HepG2 (cell line): ENCODE results near the gene SLC16A9. TPM values are rescaled to one million over a fixed set of nuclear protein-coding genes. Genes with fewer than 3 reads are reported as not detected.

Source experiments
- DRAP1 ChIP-seq: IDR thresholded peaks from 2 replicates; pipeline ENCODE4 v1.6.1; 2016; ENCODE audit warnings: missing genetic modification reagents, missing compliant biosample characterization
- MXI1 ChIP-seq: IDR thresholded peaks from 3 replicates; pipeline ENCODE4 v1.6.1; 2012; ENCODE audit warnings: low read depth, low read length, inconsistent platforms, borderline replicate concordance
- NPAS2 ChIP-seq: sonication (generic); formaldehyde crosslinking; IDR thresholded peaks from 2 replicates; pipeline ENCODE4 v1.8.0; 2022; ENCODE audit warnings: mild to moderate bottlenecking, missing genetic modification reagents, borderline replicate concordance
- SNAPC4 ChIP-seq: sonication (generic); formaldehyde crosslinking; IDR thresholded peaks from 2 replicates; pipeline ENCODE4 v1.4.0; 2020; ENCODE audit warnings: mild to moderate bottlenecking, missing genetic modification reagents
- STAT5B ChIP-seq: sonication (generic); formaldehyde crosslinking; IDR thresholded peaks from 2 replicates; pipeline ENCODE4 v1.4.0; 2020; ENCODE audit warnings: missing genetic modification reagents
- STAT6 ChIP-seq: sonication (generic); formaldehyde crosslinking; IDR thresholded peaks from 2 replicates; pipeline ENCODE4 v1.4.0; 2020; ENCODE audit warnings: missing genetic modification reagents, mild to moderate bottlenecking, borderline replicate concordance
- TRAFD1 ChIP-seq: sonication (generic); formaldehyde crosslinking; IDR thresholded peaks from 2 replicates; pipeline ENCODE4 v1.5.1; 2020; ENCODE audit warnings: missing genetic modification reagents, mild to moderate bottlenecking, borderline replicate concordance
- ZNF558 ChIP-seq: sonication (generic); formaldehyde crosslinking; IDR thresholded peaks from 2 replicates; pipeline ENCODE4 v1.9.0; 2022; ENCODE audit warnings: mild to moderate bottlenecking, missing genetic modification reagents, borderline replicate concordance
- polyA plus RNA-seq, 8 experiments: library from polyadenylated mRNA; depleted of rRNA in 3 of 8; stranded (reverse) in 7 of 8; unstranded in 1 of 8; fragments of >200 nt; fragmentation: Illumina TruSeq in 4 of 8; extraction: Trizol in 4 of 8; gene quantifications; 2 replicates each; pipeline versions ENCODE4 v1.2.1 to v1.2.3, GENCODE V29; 2011 to 2016; ENCODE audit warnings: low read depth in 4 of 8, missing spikeins in 1 of 8, mixed read lengths in 1 of 8; ENCODE audit not compliant: insufficient read depth in 1 of 8
- total RNA-seq, 5 experiments: library from RNA; depleted of rRNA; stranded (reverse); fragments of >200 nt; fragmentation: Illumina TruSeq; extraction: Trizol; gene quantifications; 2 replicates each; pipeline ENCODE4 v1.2.3, GENCODE V29; 2016; ENCODE audit warnings: low read depth in 1 of 5

Gene SLC16A9
- total and polyA plus RNA-seq, 2 of the 13 experiments (the other 11 are each of a cell fraction or from before 2014, with no cell fraction given), result 0.01 to 0.09 TPM

- TF ChIP-seq SNAPC4 (CRISPR knock-in tag), result no peak
- TF ChIP-seq DRAP1, result no peak
- TF ChIP-seq STAT6 (CRISPR knock-in tag), result no peak
- no peak for TF ChIP-seq NPAS2
- no peak for TF ChIP-seq ZNF558
- no peak for TF ChIP-seq STAT5B
- no peak for TF ChIP-seq MXI1
- no peak for TF ChIP-seq TRAFD1 (CRISPR knock-in tag)
These were observed 3.7 kb upstream of the SLC16A9 start (continued) for GRCh38 chr10:59713196-59713821.
